Endothelial cell of umbilical vein (primary cell): ENCODE results near the gene LPP. TPM values are rescaled to one million over a fixed set of nuclear protein-coding genes. Genes with fewer than 3 reads are reported as not detected.
A peak's percentile ranks its signal among the peaks of the same experiment; 100 is the strongest.

ENCODE experiments used
- BruUV-seq: library from RNA; stranded (reverse); fragments of 400-500 nt; replicated peaks from 2 replicates; lab custom pipeline; 2021; lab: Mats Ljungman, UMichigan
- CTCF ChIA-PET: fragments of 300-600, 350-600 bp; sonication (Branson Sonifier 250); formaldehyde crosslinking; loops from one replicate; lab custom pipeline; 2021; ENCODE audit warnings: antibody characterized with exemption, inconsistent platforms; lab: Charles Lee
- POLR2A ChIA-PET: fragments of 300-600, 350-600 bp; sonication (Branson Sonifier 250); formaldehyde crosslinking; loops from one replicate; lab custom pipeline; 2021; ENCODE audit warnings: antibody characterized with exemption, inconsistent platforms; lab: Charles Lee
- DNase-seq: peaks from one replicate; pipeline ENCODE4 v3.0.0-alpha.2; 2011; ENCODE audit warnings: low read depth, low spot score
- FAIRE-seq: peaks from 2 replicates; lab custom pipeline; 2011; peaks lifted over from hg19 to GRCh38; lab: Jason Lieb, UNC
- H2AFZ ChIP-seq: 2 replicates; pipeline ENCODE4 v1.6.0; 2012; ENCODE audit warnings: low read depth, low read length, control low read depth, inconsistent platforms
- H3K27ac ChIP-seq: 2 replicates; pipeline ENCODE4 v1.5.1; 2011; ENCODE audit warnings: low read depth, mild to moderate bottlenecking, control low read depth, low read length, moderate library complexity; ENCODE audit not compliant: insufficient read depth
- H3K27me3 ChIP-seq, 2 experiments: 2 replicates each; pipeline versions ENCODE4 v1.6.0 to v1.6.1; 2011; ENCODE audit warnings: low read length in 2 of 2, mixed read lengths in 1 of 2; ENCODE audit not compliant: control insufficient read depth in 2 of 2, insufficient read depth in 2 of 2
- H3K36me3 ChIP-seq, 2 experiments: 2 replicates in 1 of 2; 3 replicates in 1 of 2; pipeline ENCODE4 v1.5.1; 2011; ENCODE audit warnings: low read length in 2 of 2, mild to moderate bottlenecking in 1 of 2, moderate library complexity in 1 of 2; ENCODE audit not compliant: control insufficient read depth in 2 of 2, insufficient read depth in 2 of 2; ENCODE audit errors: extremely low read depth in 1 of 2
- H3K4me1 ChIP-seq: 3 replicates; pipeline ENCODE4 v1.5.1; 2011; ENCODE audit warnings: mild to moderate bottlenecking, low read length; ENCODE audit not compliant: control insufficient read depth, insufficient read depth; ENCODE audit errors: extremely low read depth
- H3K4me2 ChIP-seq: 2 replicates; pipeline ENCODE4 v1.6.1; 2011; ENCODE audit warnings: low read length, control low read depth, mixed read lengths; ENCODE audit not compliant: insufficient read depth
- H3K4me3 ChIP-seq, 3 experiments: fragments of 200-600 bp in 1 of 3; sonication (generic), shearing (Covaris generic) in 1 of 3; replicated peaks in 1 of 3; 2 replicates each; pipeline ENCODE4 v1.5.1; 2011 to 2016; ENCODE audit warnings: control low read depth in 3 of 3, low read length in 3 of 3, mild to moderate bottlenecking in 2 of 3, inconsistent platforms in 1 of 3, low read depth in 1 of 3, moderate library complexity in 1 of 3; ENCODE audit not compliant: insufficient read depth in 1 of 3
- H3K79me2 ChIP-seq: 2 replicates; pipeline ENCODE4 v1.6.0; 2012; ENCODE audit warnings: low read length, inconsistent platforms; ENCODE audit not compliant: control insufficient read depth, insufficient read depth
- H3K9ac ChIP-seq: replicated peaks from 2 replicates; pipeline ENCODE3; 2011; ENCODE audit warnings: low read length, control low read depth; ENCODE audit not compliant: insufficient read depth; ENCODE audit errors: extremely low read depth
- H3K9me1 ChIP-seq: replicated peaks from 3 replicates; pipeline ENCODE4 v1.6.0; 2011; ENCODE audit warnings: mild to moderate bottlenecking, low read length; ENCODE audit not compliant: control insufficient read depth, insufficient read depth; ENCODE audit errors: extremely low read depth
- H3K9me3 ChIP-seq: replicated peaks from 2 replicates; pipeline ENCODE4 v1.5.1; 2012; ENCODE audit warnings: low read length, inconsistent platforms; ENCODE audit not compliant: control insufficient read depth, insufficient read depth
- H4K20me1 ChIP-seq: replicated peaks from 2 replicates; pipeline ENCODE3; 2011; ENCODE audit warnings: mild to moderate bottlenecking, low read length; ENCODE audit not compliant: control insufficient read depth, insufficient read depth; ENCODE audit errors: extremely low read depth
- CTCF ChIP-seq, 2 donors: IDR thresholded peaks; 1 replicate in 1 of 2; 2 replicates in 1 of 2; pipeline ENCODE4 v1.5.1; 2011; ENCODE audit warnings: low read length in 2 of 2, mild to moderate bottlenecking in 2 of 2, moderate library complexity in 2 of 2, control low read depth in 1 of 2, inconsistent platforms in 1 of 2, low read depth in 1 of 2; ENCODE audit not compliant: insufficient read depth in 1 of 2; ENCODE audit errors: extremely low read depth in 1 of 2
- EZH2 ChIP-seq: IDR thresholded peaks from 2 replicates; pipeline ENCODE4 v1.6.1; 2012; ENCODE audit warnings: borderline replicate concordance, low read depth, mild to moderate bottlenecking, moderate library complexity, low read length, inconsistent platforms; ENCODE audit not compliant: severe bottlenecking
- FOS ChIP-seq: IDR thresholded peaks from 2 replicates; pipeline ENCODE4 v1.6.1; 2011; ENCODE audit warnings: mild to moderate bottlenecking, low read length, moderate library complexity, borderline replicate concordance; ENCODE audit not compliant: insufficient read depth
- GATA2 ChIP-seq: IDR thresholded peaks from 2 replicates; pipeline ENCODE4 v1.7.0; 2011; ENCODE audit warnings: low read depth, mild to moderate bottlenecking, moderate library complexity, mixed read lengths, low read length; ENCODE audit not compliant: insufficient read length, insufficient read depth
- JUN ChIP-seq: IDR thresholded peaks from 2 replicates; pipeline ENCODE4 v1.6.1; 2011; ENCODE audit warnings: borderline replicate concordance, low read depth; ENCODE audit not compliant: insufficient read length, insufficient read depth
- MAX ChIP-seq: IDR thresholded peaks from 2 replicates; pipeline ENCODE4 v1.6.1; 2011; ENCODE audit not compliant: insufficient read depth, insufficient read length
- MYC ChIP-seq: IDR thresholded peaks from one replicate; pipeline ENCODE4 v1.6.1; 2011; ENCODE audit warnings: mild to moderate bottlenecking, low read depth, low read length
- POLR2A ChIP-seq: IDR thresholded peaks from 2 replicates; pipeline ENCODE4 v1.6.1; 2012; ENCODE audit warnings: low read depth, mild to moderate bottlenecking, control low read depth, low read length
- POLR2AphosphoS5 ChIP-seq: IDR thresholded peaks from 2 replicates; pipeline ENCODE4 v1.6.1; 2012; ENCODE audit warnings: low read depth, mild to moderate bottlenecking, control low read depth, low read length, moderate library complexity; ENCODE audit not compliant: insufficient read depth
- dilution Hi-C: fragments of 300-500 bp; cut with MboI; formaldehyde crosslinking; loops from one replicate; pipeline ENCODE4 v1.15.0; 2019; ENCODE audit warnings: low sequenced_read_pairs; ENCODE audit not compliant: extremely low pct_ligation_motif_present
- intact Hi-C: fragments of 100-400 bp; cut with micrococcal nuclease; formaldehyde crosslinking; loops from one replicate; pipeline ENCODE4 v1.10.0; 2022
- polyA plus RNA-seq, 4 experiments: library from polyadenylated mRNA; depleted of rRNA in 3 of 4; stranded (reverse) in 3 of 4; unstranded in 1 of 4; fragments of >200 nt; gene quantifications; 2 replicates each; pipeline versions ENCODE4 v1.2.1 to v1.2.3, GENCODE V29; 2011 to 2012; ENCODE audit warnings: missing spikeins in 1 of 4
- total RNA-seq: library from RNA; stranded (reverse); gene quantifications from 2 replicates; pipeline ENCODE4 v1.2.3, GENCODE V29; 2021

The LPP gene
- total and polyA plus RNA-seq, 2 donors (not counting 3 experiments of a cell fraction or from before 2014, with no cell fraction given) = 16.9 to 153 TPM

GRCh38 chr3:188468662-188469061, 314.7 kb downstream of the LPP start:
- intact Hi-C loops = loop anchor here (1.0 to 2.0 kb wide), 3 partner anchors 29 to 62 kb away; no protein-coding TSS in a partner anchor
- Histone ChIP-seq H3K4me3 (no peak overlapping the region), H3K27ac (peak overlapping the region; percentile 28), H3K27me3 (no peaks in the 10 kb centered on the region), H3K9me1 (no peaks in the 10 kb centered on the region), H3K36me3 (no peaks in the 10 kb centered on the region), H4K20me1 (no peaks in the 10 kb centered on the region), H2AFZ (no peak overlapping the region), H3K79me2 (no peaks in the 10 kb centered on the region), H3K4me1 (peaks cover 16% of the 10 kb centered on the region), H3K9me3 (no peaks in the 10 kb centered on the region), H3K9ac (no peak overlapping the region), H3K4me2 (no peak overlapping the region)
- dilution Hi-C loops = no loop called here
- FAIRE-seq (no peak), DNase-seq (no peak)
- ChIA-PET POLR2A (no interaction called here), CTCF (no interaction called here)
- TSS peak; percentile 5 for BruUV-seq
- TF ChIP-seq EZH2 = no peak
- TF ChIP-seq MYC = no peak
- TF ChIP-seq POLR2A = no peak
- no peak for TF ChIP-seq POLR2AphosphoS5
- TF ChIP-seq FOS = no peak
- TF ChIP-seq CTCF (IDR thresholded peaks at IDR 0.05; ENCODE audit: extremely low read depth in 1 of 2, insufficient read depth in 1 of 2, low read depth in 1 of 2, low read length in 2 of 2) = no peak
- no peak for TF ChIP-seq JUN
- no peak for TF ChIP-seq MAX
- no peak for TF ChIP-seq GATA2
